Body of pancreas (tissue), 4 donors: ENCODE results near the gene MFGE8. TPM values are rescaled to one million over a fixed set of nuclear protein-coding genes. Genes with fewer than 3 reads are reported as not detected.
"Not testable (repeated sequence)": the region's sequence is repeated elsewhere in the genome, so short reads cannot be mapped to it uniquely, and the experiment has no call there.

Experiments used
- ATAC-seq: fragments of 150-250 bp; one replicate; pipeline ENCODE4 v1.9.1; 2016
- DNase-seq, 4 donors: peaks; one replicate each; pipeline ENCODE4 v3.0.0-alpha.2; 2019
- H3K27ac ChIP-seq, 4 donors: fragments of 200-600 bp; sonication (generic); 1 replicate in 3 of 4; 2 replicates in 1 of 4; pipeline versions ENCODE4 v1.5.1 to v1.6.1; 2016 to 2019; ENCODE audit warnings: mild to moderate bottlenecking in 1 of 4, mixed read lengths in 1 of 4, moderate library complexity in 1 of 4
- H3K27me3 ChIP-seq, 2 donors: fragments of 200-600 bp; sonication (generic); one replicate each; pipeline ENCODE4 v1.6.0; 2016; ENCODE audit warnings: mild to moderate bottlenecking in 1 of 2
- H3K36me3 ChIP-seq, 2 donors: fragments of 200-600 bp; sonication (generic); replicated peaks in 1 of 2; 2 replicates each; pipeline ENCODE4 v1.5.1; 2016; ENCODE audit warnings: low read depth in 2 of 2; ENCODE audit not compliant: insufficient read depth in 1 of 2
- H3K4me1 ChIP-seq: fragments of 200-600 bp; sonication (generic); one replicate; pipeline ENCODE4 v1.6.0; 2016
- H3K4me3 ChIP-seq, 2 donors: fragments of 200-600 bp; sonication (generic); 1 replicate in 1 of 2; 2 replicates in 1 of 2; pipeline ENCODE4 v1.5.1; 2016 to 2019
- H3K9me3 ChIP-seq, 3 donors: fragments of 200-600 bp; sonication (generic); 1 replicate in 2 of 3; 2 replicates in 1 of 3; pipeline ENCODE4 v1.5.1; 2016
- CTCF ChIP-seq, 7 experiments: fragments of 450-650 bp in 4 of 7; fragments of 200-600 bp in 3 of 7; sonication (generic) in 3 of 7; IDR thresholded peaks; one replicate each; pipeline ENCODE4 v1.5.1; 2016 to 2019; ENCODE audit warnings: antibody characterized with exemption in 7 of 7
- POLR2A ChIP-seq, 3 donors: fragments of 450-650 bp; IDR thresholded peaks; one replicate each; pipeline ENCODE4 v1.6.1; 2016; ENCODE audit warnings: antibody characterized with exemption in 3 of 3, mild to moderate bottlenecking in 2 of 3
- WGBS, 2 donors: methylation state at CpG; one replicate each; pipeline ENCODE4 v1.1.5; 2017; 5-methylcytosine and 5-hydroxymethylcytosine counted together
- intact Hi-C: fragments of 100-400 bp; cut with DNase I; formaldehyde crosslinking; loops from one replicate; pipeline ENCODE4 v1.15.1; 2023
- total RNA-seq, 2 donors: library from RNA; depleted of rRNA; stranded (reverse); fragments of >200 nt; gene quantifications; one replicate each; pipeline ENCODE4 v1.1.0, GENCODE V29; 2016

The MFGE8 gene
- total RNA-seq, 2 donors from 2014 or later: 51.4 to 77.5 TPM

GRCh38 chr15:88938802-88939485, 25.8 kb upstream of the MFGE8 start:
- H3K4me3 ChIP-seq: no peak overlapping the region

GRCh38 chr15:88934449-88934848, 21.3 kb upstream of the MFGE8 start:
- WGBS, 2 donors: 56 to 74% methylated on average over 4 of the region's 4 CpGs
- DNase-seq, H3K4me3 ChIP-seq, H3K27me3 ChIP-seq, ATAC-seq, intact Hi-C loops, H3K27ac ChIP-seq, H3K9me3 ChIP-seq, H3K4me1 ChIP-seq, H3K36me3 ChIP-seq: not testable (repeated sequence)

More at GRCh38 chr15:88938802-88939485, 25.8 kb upstream of the MFGE8 start:
- no peaks in the 10 kb centered on the region for H3K9me3 ChIP-seq
- TF ChIP-seq POLR2A (IDR thresholded peaks at IDR 0.05): no peak
- no peak for TF ChIP-seq CTCF (IDR thresholded peaks at IDR 0.05)
- no peaks in the 10 kb centered on the region for H3K36me3 ChIP-seq
- DNase-seq (no peak), ATAC-seq (no peak)
- H3K4me1 ChIP-seq: no peaks in the 10 kb centered on the region
- intact Hi-C loops: no loop called here
- WGBS, 2 donors: 80 to 92% methylated on average over 15 of the region's 15 CpGs
- no peak overlapping the region for H3K27ac ChIP-seq
- H3K27me3 ChIP-seq: no peaks in the 10 kb centered on the region

- no peak overlapping the region for H3K27ac ChIP-seq
- TF ChIP-seq POLR2A (IDR thresholded peaks at IDR 0.05) (no peak), CTCF (IDR thresholded peaks at IDR 0.05) (no peak)
Observed at GRCh38 chr15:88932875-88933330, 19.7 kb upstream of the MFGE8 start.

GRCh38 chr15:88932271-88932874, 19.2 kb upstream of the MFGE8 start:
- Histone ChIP-seq H3K4me1 (no peaks in the 10 kb centered on the region), H3K4me3 (no peak overlapping the region), H3K27me3 (no peaks in the 10 kb centered on the region), H3K36me3 (no peaks in the 10 kb centered on the region), H3K27ac (no peak overlapping the region), H3K9me3 (no peaks in the 10 kb centered on the region)
- TF ChIP-seq POLR2A (IDR thresholded peaks at IDR 0.05) (no peak), CTCF (IDR thresholded peaks at IDR 0.05) (no peak)
- intact Hi-C loops: no loop called here
- ATAC-seq: no peak
- 37 to 41% methylated on average over 4 of the region's 4 CpGs for WGBS, 2 donors
- no peak for DNase-seq

More at GRCh38 chr15:88932875-88933330, 19.7 kb upstream of the MFGE8 start:
- no peaks in the 10 kb centered on the region for H3K36me3 ChIP-seq
- H3K4me1 ChIP-seq: no peaks in the 10 kb centered on the region
- no peaks in the 10 kb centered on the region for H3K9me3 ChIP-seq
- DNase-seq (no peak), ATAC-seq (no peak)
- no peak overlapping the region for H3K4me3 ChIP-seq
- H3K27me3 ChIP-seq: no peaks in the 10 kb centered on the region
- 73 to 100% methylated on average over 1 of the region's 1 CpG for WGBS, 2 donors
- intact Hi-C loops: no loop called here

- Histone ChIP-seq H3K4me1 (no peaks in the 10 kb centered on the region), H3K4me3 (no peak overlapping the region), H3K9me3 (no peaks in the 10 kb centered on the region), H3K27me3 (no peaks in the 10 kb centered on the region), H3K36me3 (no peaks in the 10 kb centered on the region), H3K27ac (no peak overlapping the region)
- WGBS, 2 donors: 56 to 58% methylated on average over 2 of the region's 2 CpGs
- TF ChIP-seq POLR2A (IDR thresholded peaks at IDR 0.05) (no peak), CTCF (IDR thresholded peaks at IDR 0.05) (no peak)
- ATAC-seq: no peak
- intact Hi-C loops: no loop called here
- no peak for DNase-seq
Observed at GRCh38 chr15:88930579-88930978, 17.4 kb upstream of the MFGE8 start.

- intact Hi-C loops, H3K4me1 ChIP-seq, H3K9me3 ChIP-seq, H3K4me3 ChIP-seq, H3K27ac ChIP-seq, ATAC-seq, DNase-seq, H3K27me3 ChIP-seq, H3K36me3 ChIP-seq: not testable (repeated sequence)
- WGBS, 2 donors: 56 to 57% methylated on average over 3 of the region's 3 CpGs
Observed at GRCh38 chr15:88929358-88930098, 16.3 kb upstream of the MFGE8 start.

- ATAC-seq, H3K4me3 ChIP-seq, H3K4me1 ChIP-seq, H3K27me3 ChIP-seq, H3K9me3 ChIP-seq, DNase-seq, H3K27ac ChIP-seq, H3K36me3 ChIP-seq, intact Hi-C loops: not testable (repeated sequence)
Observed at GRCh38 chr15:88928192-88928591, 15.0 kb upstream of the MFGE8 start.
